ENCODE measurements around the gene IFNGR1.

IFNGR1 gene

GRCh38 chr6:137176729-137177128 lies 42.5 kb downstream of the IFNGR1 start:
- no peak for DNase-seq (ENCODE audit: low read depth in 2 of 2)

GRCh38 chr6:137175868-137176245 lies 43.3 kb downstream of the IFNGR1 start:
- no peak for DNase-seq (ENCODE audit: low read depth in 2 of 2)

- no peak for DNase-seq (ENCODE audit: low read depth in 2 of 2)
These were observed 43.9 kb downstream of the IFNGR1 start for GRCh38 chr6:137175157-137175867.

- no peak for DNase-seq (ENCODE audit: low read depth in 2 of 2)
These were observed 45.7 kb downstream of the IFNGR1 start, which contains the start of gene IL22RA2 for GRCh38 chr6:137173501-137173900. Gene IL22RA2 (minus strand): TSS chr6:137173644. CDS start chr6:137161749, 11,895 bp downstream.

- DNase-seq (ENCODE audit: low read depth in 2 of 2): no peak
These were observed 46.3 kb downstream of the IFNGR1 start for GRCh38 chr6:137172734-137173431.

- no peak for DNase-seq (ENCODE audit: low read depth in 2 of 2)
These were observed 47.1 kb downstream of the IFNGR1 start for GRCh38 chr6:137171824-137172733.

GRCh38 chr6:137171053-137171374 lies 48.2 kb downstream of the IFNGR1 start:
- DNase-seq (ENCODE audit: low read depth in 2 of 2): no peak

GRCh38 chr6:137170266-137171052 lies 48.7 kb downstream of the IFNGR1 start:
- no peak for DNase-seq (ENCODE audit: low read depth in 2 of 2)

GRCh38 chr6:137167702-137168377 lies 51.3 kb downstream of the IFNGR1 start:
- DNase-seq (ENCODE audit: low read depth in 2 of 2): no peak

- DNase-seq (ENCODE audit: low read depth in 2 of 2): no peak
These were observed 52.7 kb downstream of the IFNGR1 start for GRCh38 chr6:137166247-137167098.

GRCh38 chr6:137165375-137166246 lies 53.6 kb downstream of the IFNGR1 start:
- DNase-seq (ENCODE audit: low read depth in 2 of 2): peak in 1 of 2 donors; percentile 10

- no peak for DNase-seq (ENCODE audit: low read depth in 2 of 2)
These were observed 55.4 kb downstream of the IFNGR1 start for GRCh38 chr6:137163732-137164318.

- no peak for DNase-seq (ENCODE audit: low read depth in 2 of 2)
These were observed 56.4 kb downstream of the IFNGR1 start for GRCh38 chr6:137162692-137163306.

- DNase-seq (ENCODE audit: low read depth in 2 of 2): no peak
These were observed 57.2 kb downstream of the IFNGR1 start for GRCh38 chr6:137161949-137162348.

- DNase-seq (ENCODE audit: low read depth in 2 of 2): no peak
These were observed 58.4 kb downstream of the IFNGR1 start for GRCh38 chr6:137160763-137161162.

- no peak for DNase-seq (ENCODE audit: low read depth in 2 of 2)
These were observed 59.3 kb downstream of the IFNGR1 start for GRCh38 chr6:137159912-137160311.

- DNase-seq (ENCODE audit: low read depth in 2 of 2): no peak
These were observed 61.6 kb downstream of the IFNGR1 start for GRCh38 chr6:137157601-137158000.

- no peak for DNase-seq (ENCODE audit: low read depth in 2 of 2)
These were observed 62.5 kb downstream of the IFNGR1 start for GRCh38 chr6:137156650-137157049.

All from activated CD4-positive, alpha-beta T cell treated with anti-CD3 and anti-CD28 coated beads for 24 hours (primary cell).